ENCODE measurements around the gene SNX9. TPM values are rescaled to one million over a fixed set of nuclear protein-coding genes. Genes with fewer than 3 reads are reported as not detected.

The SNX9 gene
- polyA plus RNA-seq, 2 of the 4 experiments (the other 2 are of a cell fraction): 13.9 to 29.8 TPM

- no peak for TF ChIP-seq NFE2L2 (conservative IDR thresholded peaks at IDR 0.05; ENCODE audit: low read length)
Measured at GRCh38 chr6:157879873-157880254, 56.8 kb downstream of the SNX9 start (continued).

GRCh38 chr6:157880534-157880933 lies 57.5 kb downstream of the SNX9 start:
- Histone ChIP-seq H3K4me2 (no peak overlapping the region), H3K4me3 (no peak overlapping the region), H3K4me1 (no peaks in the 10 kb centered on the region), H3K27ac (no peak overlapping the region), H3K9me3 (no peaks in the 10 kb centered on the region)
- POLR2A ChIA-PET: no interaction called here
- ATAC-seq (no peak), FAIRE-seq (no peak), DNase-seq (ENCODE audit: low read depth in 1 of 2, low spot score in 1 of 2) (no peak)
- WGBS (ENCODE audit: missing lambda C conversion rate): 96% methylated on average over 3 of the region's 3 CpGs
- CTCF ChIA-PET: interaction anchor here (3.2 kb wide), 1 partner anchor 124 kb away, joined by 16 read pairs; no protein-coding TSS in a partner anchor
- TF ChIP-seq PBX3 (IDR thresholded peaks at IDR 0.05): no peak
- no peak for TF ChIP-seq HDAC2 (IDR thresholded peaks at IDR 0.05)
- no peak for TF ChIP-seq ZSCAN20 (CRISPR knock-in tag; IDR thresholded peaks at IDR 0.05)
- no peak for TF ChIP-seq MAX (IDR thresholded peaks at IDR 0.05)
- no peak for TF ChIP-seq EP300 (IDR thresholded peaks at IDR 0.05)
- no peak for TF ChIP-seq HEYL (CRISPR knock-in tag; IDR thresholded peaks at IDR 0.05)
- TF ChIP-seq HOXB13 (CRISPR knock-in tag; IDR thresholded peaks at IDR 0.05; ENCODE audit: low read depth): no peak
- TF ChIP-seq CHD2 (IDR thresholded peaks at IDR 0.05; ENCODE audit: low read length, partially characterized antibody): no peak
- TF ChIP-seq CEBPB (IDR thresholded peaks at IDR 0.05): no peak
- no peak for TF ChIP-seq RAD21 (conservative IDR thresholded peaks at IDR 0.05 in 1 of 2, IDR thresholded peaks at IDR 0.05 in 1 of 2)
- TF ChIP-seq PHF8 (IDR thresholded peaks at IDR 0.05; ENCODE audit: borderline replicate concordance, low read depth): no peak
- TF ChIP-seq EHF (CRISPR knock-in tag; IDR thresholded peaks at IDR 0.05): no peak
- no peak for TF ChIP-seq TFCP2L1 (CRISPR knock-in tag; IDR thresholded peaks at IDR 0.05)
- TF ChIP-seq USF2 (IDR thresholded peaks at IDR 0.05): no peak
- no peak for TF ChIP-seq FOSB (CRISPR knock-in tag; IDR thresholded peaks at IDR 0.05)
- no peak for TF ChIP-seq KDM5A (IDR thresholded peaks at IDR 0.05)
- no peak for TF ChIP-seq ZNF302 (CRISPR knock-in tag; IDR thresholded peaks at IDR 0.05)

GRCh38 chr6:157881342-157881741 lies 58.3 kb downstream of the SNX9 start:
- H3K4me3 ChIP-seq: no peak overlapping the region
- no peak overlapping the region for H3K27ac ChIP-seq
- POLR2A ChIA-PET: interaction anchor here (0.6 kb wide), 1 partner anchor 577 kb away, joined by 3 read pairs; no protein-coding TSS in a partner anchor
- TF ChIP-seq FOSB (CRISPR knock-in tag; IDR thresholded peaks at IDR 0.05): no peak
- TF ChIP-seq CBX8 (IDR thresholded peaks at IDR 0.05): no peak
- no peak for TF ChIP-seq BHLHE40 (IDR thresholded peaks at IDR 0.05; ENCODE audit: low read depth, low read length)
- TF ChIP-seq HOXA7 (CRISPR knock-in tag; IDR thresholded peaks at IDR 0.05): no peak
- no peak for TF ChIP-seq MYC (IDR thresholded peaks at IDR 0.05; ENCODE audit: borderline replicate concordance, low read length)
- WGBS (ENCODE audit: missing lambda C conversion rate): 90% methylated on average over 3 of the region's 3 CpGs
- no peak overlapping the region for H3K4me2 ChIP-seq
- ATAC-seq: no peak
- no peak for FAIRE-seq
- H3K9me3 ChIP-seq: no peaks in the 10 kb centered on the region
- H3K4me1 ChIP-seq: no peaks in the 10 kb centered on the region
- CTCF ChIA-PET: interaction anchor here (3.2 kb wide), 1 partner anchor 125 kb away, joined by 16 read pairs; no protein-coding TSS in a partner anchor
- no peak for DNase-seq (ENCODE audit: low read depth in 1 of 2, low spot score in 1 of 2)

- no peak overlapping the region for H3K27ac ChIP-seq
- FAIRE-seq (no peak), ATAC-seq (no peak), DNase-seq (ENCODE audit: low read depth in 1 of 2, low spot score in 1 of 2) (no peak)
- CTCF ChIA-PET: interaction anchor here (0.7 to 2.8 kb wide), 3 partner anchors 11 to 398 kb away, joined by 3 to 9 read pairs (median 8); no protein-coding TSS in a partner anchor
- H3K4me2 ChIP-seq: no peak overlapping the region
- POLR2A ChIA-PET: no interaction called here
- 93% methylated on average over 2 of the region's 2 CpGs for WGBS (ENCODE audit: missing lambda C conversion rate)
- H3K9me3 ChIP-seq: no peaks in the 10 kb centered on the region
- no peaks in the 10 kb centered on the region for H3K4me1 ChIP-seq
- no peak overlapping the region for H3K4me3 ChIP-seq
- TF ChIP-seq SMC3 (IDR thresholded peaks at IDR 0.05): no peak
- TF ChIP-seq KDM1A (IDR thresholded peaks at IDR 0.05; ENCODE audit: low read depth): no peak
- no peak for TF ChIP-seq PBX3 (IDR thresholded peaks at IDR 0.05)
- TF ChIP-seq ZFP36 (IDR thresholded peaks at IDR 0.05; ENCODE audit: borderline replicate concordance, partially characterized antibody): no peak
- TF ChIP-seq USF2 (IDR thresholded peaks at IDR 0.05): no peak
- TF ChIP-seq ZC3H11A (IDR thresholded peaks at IDR 0.05): no peak
- TF ChIP-seq FOXS1 (CRISPR knock-in tag; IDR thresholded peaks at IDR 0.05): no peak
- TF ChIP-seq HDAC2 (IDR thresholded peaks at IDR 0.05): no peak
- no peak for TF ChIP-seq FOSL2 (IDR thresholded peaks at IDR 0.05)
- no peak for TF ChIP-seq FOSL2 (CRISPR knock-in tag; IDR thresholded peaks at IDR 0.05)
- no peak for TF ChIP-seq KDM5A (IDR thresholded peaks at IDR 0.05)
- TF ChIP-seq MYC (IDR thresholded peaks at IDR 0.05; ENCODE audit: borderline replicate concordance, low read length): no peak
- TF ChIP-seq POLR2AphosphoS2 (conservative IDR thresholded peaks at IDR 0.05; ENCODE audit: low read length): no peak
- no peak for TF ChIP-seq CBX2 (IDR thresholded peaks at IDR 0.05; ENCODE audit: borderline replicate concordance, low read depth)
- no peak for TF ChIP-seq HOXB13 (CRISPR knock-in tag; IDR thresholded peaks at IDR 0.05; ENCODE audit: low read depth)
- no peak for TF ChIP-seq RAD21 (conservative IDR thresholded peaks at IDR 0.05 in 1 of 2, IDR thresholded peaks at IDR 0.05 in 1 of 2)
- no peak for TF ChIP-seq HOXA7 (CRISPR knock-in tag; IDR thresholded peaks at IDR 0.05)
Measured at GRCh38 chr6:157884756-157885155, 61.7 kb downstream of the SNX9 start.

All from A549 (cell line).